DND-41 (cell line): ENCODE results near the gene TPRN.

ENCODE experiments used
- CTCF ChIP-seq: IDR thresholded peaks from 2 replicates; pipeline ENCODE4 v1.5.1; 2012; ENCODE audit warnings: borderline replicate concordance, low read length, moderate library complexity, mild to moderate bottlenecking; ENCODE audit not compliant: poor library complexity, severe bottlenecking; ENCODE audit errors: extremely low read depth
- EZH2 ChIP-seq: IDR thresholded peaks from 3 replicates; pipeline ENCODE4 v1.6.1; 2012; ENCODE audit warnings: borderline replicate concordance, low read depth, mild to moderate bottlenecking, moderate library complexity, low read length, inconsistent platforms; ENCODE audit not compliant: severe bottlenecking

- TF ChIP-seq CTCF (no peak), EZH2 (no peak)
Observed at GRCh38 chr9:137149363-137149762, 51.2 kb downstream of the TPRN start.
